Ishikawa (cell line): ENCODE data around the gene MYO1B.

Experiments
- EP300 ChIP-seq: IDR thresholded peaks from 2 replicates; pipeline ENCODE4 v1.6.1; 2012; ENCODE audit warnings: borderline replicate concordance
- RAD21 ChIP-seq: IDR thresholded peaks from 2 replicates; pipeline ENCODE4 v1.6.1; 2012; ENCODE audit warnings: low read depth
- TEAD4 ChIP-seq: IDR thresholded peaks from 2 replicates; pipeline ENCODE4 v1.6.1; 2012
- YY1 ChIP-seq: IDR thresholded peaks from 2 replicates; pipeline ENCODE4 v1.6.1; 2012; ENCODE audit warnings: low read depth
- ZBTB7A ChIP-seq: IDR thresholded peaks from 2 replicates; pipeline ENCODE4 v1.6.1; 2012; ENCODE audit warnings: low read depth
- TF ChIP-seq, protein P1 (sequence below): IDR thresholded peaks from 2 replicates; pipeline ENCODE4 v1.6.1; 2012; ENCODE audit warnings: low read depth, mild to moderate bottlenecking
- TF ChIP-seq, protein P2 (sequence below): IDR thresholded peaks from 2 replicates; pipeline ENCODE4 v1.6.1; 2012

DNA sequence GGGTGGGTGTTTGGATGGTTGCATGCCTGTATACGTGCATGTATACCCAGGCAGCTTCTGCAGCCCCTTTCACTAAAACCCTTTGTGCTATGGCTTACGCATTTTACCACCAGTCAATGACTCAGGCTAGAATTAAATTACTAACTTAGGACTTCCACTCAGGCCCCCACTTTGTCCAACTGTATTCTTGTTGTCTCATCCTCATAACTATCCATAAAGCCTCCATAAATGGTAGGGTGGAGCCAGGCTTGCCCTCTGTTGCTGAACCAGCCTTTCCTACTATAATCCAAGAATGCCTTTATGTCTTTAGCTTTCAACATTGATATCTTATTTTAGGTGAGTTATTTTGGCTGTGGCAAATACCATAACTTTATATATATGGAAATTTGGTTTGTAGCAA is 119.9 kb downstream of the MYO1B start:
- TF ChIP-seq EP300 (no peak), ZBTB7A (no peak), TEAD4 (no peak), RAD21 (no peak), YY1 (no peak)
- TF ChIP-seq, protein P1, sequence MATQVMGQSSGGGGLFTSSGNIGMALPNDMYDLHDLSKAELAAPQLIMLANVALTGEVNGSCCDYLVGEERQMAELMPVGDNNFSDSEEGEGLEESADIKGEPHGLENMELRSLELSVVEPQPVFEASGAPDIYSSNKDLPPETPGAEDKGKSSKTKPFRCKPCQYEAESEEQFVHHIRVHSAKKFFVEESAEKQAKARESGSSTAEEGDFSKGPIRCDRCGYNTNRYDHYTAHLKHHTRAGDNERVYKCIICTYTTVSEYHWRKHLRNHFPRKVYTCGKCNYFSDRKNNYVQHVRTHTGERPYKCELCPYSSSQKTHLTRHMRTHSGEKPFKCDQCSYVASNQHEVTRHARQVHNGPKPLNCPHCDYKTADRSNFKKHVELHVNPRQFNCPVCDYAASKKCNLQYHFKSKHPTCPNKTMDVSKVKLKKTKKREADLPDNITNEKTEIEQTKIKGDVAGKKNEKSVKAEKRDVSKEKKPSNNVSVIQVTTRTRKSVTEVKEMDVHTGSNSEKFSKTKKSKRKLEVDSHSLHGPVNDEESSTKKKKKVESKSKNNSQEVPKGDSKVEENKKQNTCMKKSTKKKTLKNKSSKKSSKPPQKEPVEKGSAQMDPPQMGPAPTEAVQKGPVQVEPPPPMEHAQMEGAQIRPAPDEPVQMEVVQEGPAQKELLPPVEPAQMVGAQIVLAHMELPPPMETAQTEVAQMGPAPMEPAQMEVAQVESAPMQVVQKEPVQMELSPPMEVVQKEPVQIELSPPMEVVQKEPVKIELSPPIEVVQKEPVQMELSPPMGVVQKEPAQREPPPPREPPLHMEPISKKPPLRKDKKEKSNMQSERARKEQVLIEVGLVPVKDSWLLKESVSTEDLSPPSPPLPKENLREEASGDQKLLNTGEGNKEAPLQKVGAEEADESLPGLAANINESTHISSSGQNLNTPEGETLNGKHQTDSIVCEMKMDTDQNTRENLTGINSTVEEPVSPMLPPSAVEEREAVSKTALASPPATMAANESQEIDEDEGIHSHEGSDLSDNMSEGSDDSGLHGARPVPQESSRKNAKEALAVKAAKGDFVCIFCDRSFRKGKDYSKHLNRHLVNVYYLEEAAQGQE, result no peak
- TF ChIP-seq, protein P2, sequence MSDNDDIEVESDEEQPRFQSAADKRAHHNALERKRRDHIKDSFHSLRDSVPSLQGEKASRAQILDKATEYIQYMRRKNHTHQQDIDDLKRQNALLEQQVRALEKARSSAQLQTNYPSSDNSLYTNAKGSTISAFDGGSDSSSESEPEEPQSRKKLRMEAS, result no peak
